NCI-H1930 (cell line): ENCODE data around the gene DDX59.
A peak's percentile ranks its signal among the peaks of the same experiment; 100 is the strongest.

Experiments
- DNase-seq, 2 experiments: peaks; one replicate each; lab custom pipeline; 2025; lab: John Stamatoyannopoulos, UW

DDX59 gene

DNA sequence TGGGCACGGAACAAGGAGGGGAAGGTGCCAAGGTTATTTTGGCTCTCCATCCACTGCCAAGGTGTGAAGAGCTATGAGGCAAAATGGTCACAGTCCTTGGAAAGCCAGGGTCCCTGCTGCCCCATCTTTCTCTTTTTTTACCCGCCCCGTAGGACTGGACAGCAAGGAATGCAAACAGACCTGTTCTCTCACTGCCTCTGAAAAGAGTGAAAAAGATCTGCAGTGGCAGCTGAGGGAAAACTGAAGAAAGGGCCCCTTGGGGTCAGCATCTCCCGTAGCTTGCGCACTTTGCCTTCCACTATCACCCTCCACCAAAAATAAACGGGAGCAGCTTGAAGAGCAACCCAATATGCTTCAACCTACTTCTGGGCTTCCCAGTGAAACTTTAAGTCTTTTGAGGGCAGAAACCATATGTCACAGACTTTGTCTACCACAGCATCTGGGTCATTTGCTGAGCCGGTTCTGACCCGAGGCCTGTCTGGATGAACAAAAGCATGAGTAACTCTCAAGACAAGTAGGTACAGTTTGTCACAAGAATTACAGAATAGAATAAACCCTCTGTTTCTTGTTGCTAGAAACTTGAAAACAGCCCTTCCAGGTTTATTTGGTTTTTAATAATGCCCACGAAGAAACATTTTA is 39.7 kb downstream of the DDX59 start:
- DNase-seq: no peak

DNA sequence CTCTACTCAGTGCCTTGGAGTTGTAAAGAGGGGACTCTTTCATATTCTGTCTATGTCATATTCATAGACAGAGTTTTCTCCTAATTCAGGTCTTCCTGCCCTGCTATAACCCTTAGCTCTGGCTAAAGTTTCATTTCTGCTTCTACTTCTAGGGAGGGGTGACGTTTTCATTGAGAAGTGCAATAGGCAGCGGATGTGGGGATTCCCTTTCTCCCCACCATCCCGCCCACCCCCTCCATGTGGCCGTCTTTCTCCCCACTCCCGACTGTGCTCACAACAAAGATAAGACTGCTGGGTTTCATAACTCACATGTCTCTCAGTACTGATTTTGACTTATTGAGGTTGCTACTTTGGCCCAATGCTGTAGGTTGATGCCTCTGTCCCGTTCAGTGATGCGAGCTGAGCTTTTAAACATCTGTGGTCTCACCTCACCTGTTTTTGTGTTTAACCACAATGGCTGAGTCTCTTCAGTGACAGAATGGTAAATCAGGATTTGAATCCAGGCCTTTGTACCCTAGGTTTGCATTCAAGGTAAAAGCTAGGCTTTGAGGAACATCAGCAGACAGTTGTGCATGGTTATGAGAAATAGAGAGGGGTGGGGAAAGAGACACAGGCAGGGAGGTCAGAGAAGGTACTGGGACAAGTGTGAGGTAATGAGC is 41.4 kb downstream of the DDX59 start:
- no peak for DNase-seq

DNA sequence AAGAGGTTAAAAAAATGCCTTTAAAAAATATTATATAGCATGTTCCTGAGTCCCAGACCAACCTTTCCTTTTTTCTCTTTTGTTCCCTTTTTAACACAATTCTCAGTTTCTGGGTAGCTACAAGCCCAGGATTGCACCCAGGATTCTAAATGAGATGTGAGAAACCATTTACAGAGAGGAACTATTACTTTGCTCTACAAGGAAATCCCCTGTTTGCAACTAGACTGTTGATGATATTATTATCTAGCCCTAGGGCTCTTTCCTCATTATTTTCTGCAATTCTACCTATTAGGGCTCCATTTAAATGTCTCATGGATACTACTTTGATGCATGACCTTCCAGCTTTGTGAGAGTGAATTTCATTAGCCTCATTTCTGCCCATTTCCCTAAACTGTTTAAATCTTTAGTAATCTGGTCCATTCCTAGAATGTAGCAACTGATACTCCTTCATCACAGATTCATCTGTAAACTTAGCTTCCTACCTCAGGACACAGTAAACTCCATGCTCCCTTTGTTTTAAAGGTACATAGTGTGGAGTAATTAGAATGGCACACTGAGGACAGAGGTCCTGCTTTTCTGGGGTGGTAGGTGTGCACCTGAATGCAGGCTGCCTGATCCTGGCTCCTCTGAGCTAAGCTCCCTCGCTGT is 42.0 kb downstream of the DDX59 start:
- no peak for DNase-seq

DNA sequence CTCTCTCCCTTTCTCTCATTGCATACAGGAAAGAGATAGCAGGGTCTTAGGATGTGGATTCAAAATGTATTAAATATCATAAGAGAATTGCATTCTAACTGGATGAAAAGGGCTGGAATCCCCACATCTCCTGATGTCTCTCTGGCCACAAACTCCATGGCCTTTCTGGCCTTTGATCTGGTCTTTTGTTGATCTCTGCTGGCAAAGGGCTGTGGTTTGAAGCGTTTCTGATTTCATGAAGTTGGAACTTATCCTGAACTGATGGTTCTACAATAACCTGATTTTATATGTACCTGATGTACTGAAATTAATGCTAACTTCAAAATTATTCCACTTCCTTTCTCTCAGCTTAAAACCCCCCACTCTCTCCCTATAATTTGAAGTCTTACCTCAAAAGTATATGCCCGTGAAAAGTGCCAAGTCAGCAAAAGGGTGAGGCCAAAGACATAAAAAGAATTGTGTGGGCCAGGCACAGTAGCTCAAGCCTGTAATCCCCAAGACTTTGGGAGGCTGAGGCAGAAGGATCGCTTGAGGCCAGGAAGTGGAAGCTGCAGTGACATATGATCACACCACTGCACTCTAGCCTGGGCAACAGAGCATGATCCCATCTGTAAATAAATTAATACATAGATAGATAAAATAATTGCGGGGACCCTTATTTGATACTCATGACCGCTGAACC is 42.7 kb downstream of the DDX59 start:
- no peak for DNase-seq

DNA sequence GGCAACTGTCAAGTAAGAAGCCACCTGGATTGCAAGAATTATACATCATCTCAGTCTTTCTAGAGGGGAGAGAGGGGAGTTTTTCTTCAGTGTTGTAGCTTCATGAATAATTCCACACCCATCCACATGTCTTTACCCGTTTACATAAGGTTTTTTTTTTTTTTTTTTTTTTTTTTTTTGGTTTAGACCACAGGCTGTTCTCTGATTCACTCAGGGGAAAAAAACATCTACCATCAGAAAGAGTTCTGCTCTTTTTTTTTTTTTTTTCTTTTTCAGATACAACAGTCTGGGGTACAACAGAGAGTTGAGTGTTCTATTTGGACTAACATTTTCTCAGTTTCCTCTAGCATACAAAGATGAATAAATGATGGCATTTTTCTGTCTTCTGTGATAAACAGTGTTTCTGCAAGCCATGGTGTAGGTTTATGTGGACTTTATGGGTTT is 44.3 kb downstream of the DDX59 start:
- DNase-seq: no peak

DNA sequence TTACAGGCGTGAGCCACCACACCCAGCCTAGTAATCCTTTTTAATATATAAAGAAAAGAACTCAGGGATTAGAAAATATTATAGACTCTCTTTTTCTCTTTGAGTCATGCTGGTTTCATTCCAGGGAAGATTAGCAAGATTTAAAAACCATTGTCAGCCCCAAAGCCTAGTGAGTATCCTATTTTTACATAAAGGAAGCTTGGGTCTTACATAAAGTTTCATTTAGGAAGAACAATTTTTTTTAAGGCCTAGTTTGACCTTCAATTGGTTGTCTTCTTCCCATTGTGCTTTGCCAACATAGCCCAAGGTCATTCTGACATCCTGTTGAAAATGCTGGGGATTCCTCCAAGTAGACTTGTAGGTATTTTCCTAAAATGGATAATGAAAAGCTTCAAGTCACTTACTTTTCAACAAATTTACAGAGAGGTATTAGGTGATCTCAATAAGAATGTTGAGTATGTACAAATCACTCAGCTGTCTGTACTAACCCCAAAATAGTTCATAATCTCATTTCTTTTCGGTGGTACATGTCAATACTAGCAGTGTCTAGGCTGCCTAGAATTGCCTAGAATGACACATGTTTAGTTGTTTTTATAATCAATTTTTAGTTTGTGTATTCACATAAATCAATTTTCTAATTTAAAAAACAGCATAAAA is 44.9 kb downstream of the DDX59 start:
- no peak for DNase-seq

DNA sequence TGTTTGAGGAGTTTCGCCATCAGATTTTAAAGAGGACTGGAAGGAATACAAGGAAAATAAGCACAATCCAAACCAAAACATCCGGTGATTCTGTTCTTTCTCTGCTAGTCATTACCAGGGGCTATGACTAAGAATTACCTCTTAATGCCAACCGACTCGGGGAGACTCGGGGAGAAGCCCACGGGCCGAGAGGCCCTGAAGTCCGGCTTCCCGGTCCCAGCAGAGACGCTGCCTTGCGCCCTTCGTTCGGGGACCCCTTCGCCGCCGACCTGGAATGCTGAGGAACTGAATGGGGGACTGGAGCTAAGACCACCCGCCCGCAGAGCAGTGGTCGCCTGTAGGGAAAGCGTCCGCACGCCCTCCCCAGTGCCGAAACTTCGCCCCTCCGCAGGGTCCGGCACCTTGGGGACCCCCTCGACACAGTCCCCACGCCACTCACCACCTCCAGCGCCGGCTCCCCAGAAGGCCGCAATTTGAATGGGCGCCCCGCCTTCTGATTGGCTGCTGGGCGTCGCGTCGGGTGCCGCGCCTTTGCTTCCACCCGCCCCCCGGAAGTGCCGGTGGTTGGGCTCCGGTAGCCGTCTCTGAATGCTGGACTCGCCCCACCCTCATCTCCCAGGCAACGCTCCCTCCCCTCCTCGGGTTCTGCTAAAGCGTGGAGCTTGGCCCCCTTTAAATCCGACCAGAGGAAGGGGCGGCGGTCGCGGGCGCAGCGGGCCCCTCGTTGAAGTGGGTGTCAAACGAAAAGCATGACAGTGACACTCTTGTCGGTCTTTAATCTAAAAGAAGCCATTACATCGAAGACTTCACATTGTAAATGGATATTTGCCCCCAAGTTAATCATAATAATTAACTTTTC is 49.2 kb downstream of the DDX59 start, which contains the start of gene KIF14:
TSS of gene KIF14 (minus strand) at position 479 of the 859 bp plus-strand sequence. CDS start 2,028 bp downstream, outside the sequence.
- peak; percentile 88 to 89 for DNase-seq

DNA sequence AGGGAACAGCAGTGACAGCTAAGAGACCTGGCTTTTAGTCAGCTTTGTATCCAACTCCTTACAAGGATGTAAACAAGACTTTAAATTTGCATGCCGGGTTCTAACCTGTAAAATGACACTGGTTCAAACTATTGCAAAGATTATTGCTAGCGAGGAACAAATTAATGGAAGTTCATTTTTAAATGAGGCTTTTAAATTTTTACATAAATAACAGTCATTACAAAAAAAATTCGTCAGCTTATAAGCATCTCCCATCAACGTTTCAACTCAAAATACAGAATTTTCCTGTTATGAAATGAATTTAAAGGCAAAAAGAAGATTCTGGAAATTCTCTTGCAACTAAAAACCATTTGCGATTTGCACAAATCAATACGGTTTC is 49.8 kb downstream of the DDX59 start:
- DNase-seq: no peak

DNA sequence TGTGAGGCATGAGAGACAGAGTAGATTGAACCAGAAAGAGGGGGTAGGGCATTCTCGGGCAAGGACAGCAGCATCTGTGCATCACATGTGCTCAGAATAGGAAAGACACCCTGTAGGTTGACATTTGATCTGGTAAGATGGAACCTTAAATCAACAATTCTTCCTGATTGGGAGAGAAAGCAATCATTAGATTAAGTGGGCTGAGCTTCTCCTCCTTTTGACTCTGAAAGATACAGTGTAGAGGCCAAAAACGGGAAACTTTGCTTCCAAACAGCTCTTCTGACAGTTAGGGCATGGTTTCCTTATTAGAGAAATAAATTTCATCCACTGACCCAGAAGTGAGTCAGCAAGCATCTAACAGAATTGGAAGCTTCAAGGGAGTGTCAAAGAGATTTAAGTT is 58.9 kb downstream of the DDX59 start:
- no peak for DNase-seq

DNA sequence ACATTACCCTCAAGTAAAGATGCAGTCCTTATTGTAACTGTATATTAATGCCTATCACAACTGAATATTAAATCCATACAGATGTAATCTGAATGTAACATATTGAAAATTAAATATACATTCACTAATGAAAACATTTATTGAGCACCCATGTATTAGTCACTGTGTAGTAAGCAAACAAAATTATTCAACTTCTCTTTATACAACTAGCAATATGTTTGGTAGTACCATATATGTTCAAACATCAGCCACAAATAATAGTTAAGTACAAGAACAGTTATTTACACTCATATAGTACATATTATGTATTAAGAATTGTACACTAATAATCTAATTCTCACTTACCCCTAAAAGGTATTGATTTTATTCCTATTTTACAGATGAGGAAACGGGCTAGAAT is 67.1 kb downstream of the DDX59 start:
- no peak for DNase-seq
